SK-N-SH treated with all-trans-retinoic acid at 6 μM for 48 hours (cell line): Measurements from ENCODE around the gene STRA8.

Experiments used
- ATAC-seq: fragments of 200-7000 bp; cut with Tn5 transposase; 3 replicates; pipeline ENCODE4 v1.9.1; 2020; ENCODE audit warnings: mild to moderate bottlenecking, moderate library complexity
- ARNTL ChIP-seq: fragments of 450-650 bp; formaldehyde crosslinking; IDR thresholded peaks from 2 replicates; pipeline ENCODE4 v1.5.0; 2020; ENCODE audit warnings: low read depth, mild to moderate bottlenecking, moderate library complexity, borderline replicate concordance
- BACH2 ChIP-seq: fragments of 250-450 bp; sonication (Bioruptor Pico); IDR thresholded peaks from 2 replicates; pipeline ENCODE4 v1.9.0; 2021; ENCODE audit warnings: mild to moderate bottlenecking, borderline replicate concordance
- CSDC2 ChIP-seq: fragments of 250-450 bp; sonication (Bioruptor Pico); IDR thresholded peaks from 2 replicates; pipeline ENCODE4 v1.5.0; 2020; ENCODE audit warnings: mild to moderate bottlenecking, moderate library complexity
- ESRRG ChIP-seq: fragments of 250-450 bp; sonication (Bioruptor Pico); IDR thresholded peaks from 2 replicates; pipeline ENCODE4 v1.6.1; 2021; ENCODE audit warnings: mild to moderate bottlenecking
- GLIS3 ChIP-seq: fragments of 250-450 bp; sonication (Bioruptor Pico); IDR thresholded peaks from 2 replicates; pipeline ENCODE4 v1.5.0; 2020; ENCODE audit warnings: mild to moderate bottlenecking, moderate library complexity
- OSR1 ChIP-seq: fragments of 250-450 bp; sonication (Bioruptor Pico); IDR thresholded peaks from 2 replicates; pipeline ENCODE4 v1.8.0; 2022; ENCODE audit warnings: moderate library complexity, mild to moderate bottlenecking, inconsistent platforms
- PPARA ChIP-seq: fragments of 250-450 bp; sonication (Bioruptor Pico); IDR thresholded peaks from 2 replicates; pipeline ENCODE4 v1.5.0; 2020; ENCODE audit warnings: mild to moderate bottlenecking, borderline replicate concordance
- RARB ChIP-seq: fragments of 250-450 bp; sonication (Bioruptor Pico); IDR thresholded peaks from 2 replicates; pipeline ENCODE4 v1.8.0; 2021; ENCODE audit warnings: mild to moderate bottlenecking, moderate library complexity
- SNAI2 ChIP-seq: fragments of 250-450 bp; sonication (Bioruptor Pico); IDR thresholded peaks from 2 replicates; pipeline ENCODE4 v1.5.0; 2020; ENCODE audit warnings: mild to moderate bottlenecking, moderate library complexity
- TCF4 ChIP-seq: fragments of 250-450 bp; sonication (Bioruptor Pico); IDR thresholded peaks from 2 replicates; pipeline ENCODE4 v1.8.0; 2021; ENCODE audit warnings: mild to moderate bottlenecking, moderate library complexity, borderline replicate concordance
- TOX ChIP-seq: fragments of 250-450 bp; sonication (Bioruptor Pico); IDR thresholded peaks from 2 replicates; pipeline ENCODE4 v1.8.0; 2021; ENCODE audit warnings: mild to moderate bottlenecking, moderate library complexity, borderline replicate concordance
- ZC3H10 ChIP-seq: fragments of 250-450 bp; sonication (Bioruptor Pico); IDR thresholded peaks from 2 replicates; pipeline ENCODE4 v1.5.1; 2021; ENCODE audit warnings: mild to moderate bottlenecking, moderate library complexity
- ZFP3 ChIP-seq: fragments of 250-450 bp; sonication (Bioruptor Pico); IDR thresholded peaks from 2 replicates; pipeline ENCODE4 v1.5.0; 2020; ENCODE audit warnings: mild to moderate bottlenecking, moderate library complexity
- ZFP30 ChIP-seq: fragments of 450-650 bp; formaldehyde crosslinking; IDR thresholded peaks from 2 replicates; pipeline ENCODE4 v1.5.0; 2022; ENCODE audit warnings: mild to moderate bottlenecking, moderate library complexity
- ZNF565 ChIP-seq: fragments of 450-650 bp; formaldehyde crosslinking; conservative IDR thresholded peaks from 2 replicates; pipeline ENCODE4 v1.5.0; 2020; ENCODE audit warnings: low read depth, mild to moderate bottlenecking, moderate library complexity
- ZNF70 ChIP-seq: fragments of 450-650 bp; formaldehyde crosslinking; IDR thresholded peaks from 2 replicates; pipeline ENCODE4 v1.5.0; 2020; ENCODE audit warnings: mild to moderate bottlenecking, moderate library complexity
- ZNF8 ChIP-seq: fragments of 450-650 bp; formaldehyde crosslinking; IDR thresholded peaks from 2 replicates; pipeline ENCODE4 v1.5.0; 2020; ENCODE audit warnings: mild to moderate bottlenecking, moderate library complexity
- TF ChIP-seq, protein P1 (sequence below): fragments of 250-450 bp; sonication (Bioruptor Pico); IDR thresholded peaks from 2 replicates; pipeline ENCODE4 v1.5.1; 2020; ENCODE audit warnings: low read depth, mild to moderate bottlenecking, moderate library complexity
- TF ChIP-seq, protein P2 (sequence below): fragments of 250-450 bp; sonication (Bioruptor Pico); IDR thresholded peaks from 2 replicates; pipeline ENCODE4 v1.8.0; 2020; ENCODE audit warnings: mild to moderate bottlenecking, moderate library complexity, borderline replicate concordance
- TF ChIP-seq, protein P3 (sequence below): fragments of 250-450 bp; sonication (Bioruptor Pico); IDR thresholded peaks from 2 replicates; pipeline ENCODE4 v1.5.0; 2020; ENCODE audit warnings: mild to moderate bottlenecking, moderate library complexity
- TF ChIP-seq, protein P4 (sequence below): fragments of 250-450 bp; sonication (Bioruptor Pico); IDR thresholded peaks from 2 replicates; pipeline ENCODE4 v1.5.1; 2021; ENCODE audit warnings: mild to moderate bottlenecking, moderate library complexity

The STRA8 gene

DNA sequence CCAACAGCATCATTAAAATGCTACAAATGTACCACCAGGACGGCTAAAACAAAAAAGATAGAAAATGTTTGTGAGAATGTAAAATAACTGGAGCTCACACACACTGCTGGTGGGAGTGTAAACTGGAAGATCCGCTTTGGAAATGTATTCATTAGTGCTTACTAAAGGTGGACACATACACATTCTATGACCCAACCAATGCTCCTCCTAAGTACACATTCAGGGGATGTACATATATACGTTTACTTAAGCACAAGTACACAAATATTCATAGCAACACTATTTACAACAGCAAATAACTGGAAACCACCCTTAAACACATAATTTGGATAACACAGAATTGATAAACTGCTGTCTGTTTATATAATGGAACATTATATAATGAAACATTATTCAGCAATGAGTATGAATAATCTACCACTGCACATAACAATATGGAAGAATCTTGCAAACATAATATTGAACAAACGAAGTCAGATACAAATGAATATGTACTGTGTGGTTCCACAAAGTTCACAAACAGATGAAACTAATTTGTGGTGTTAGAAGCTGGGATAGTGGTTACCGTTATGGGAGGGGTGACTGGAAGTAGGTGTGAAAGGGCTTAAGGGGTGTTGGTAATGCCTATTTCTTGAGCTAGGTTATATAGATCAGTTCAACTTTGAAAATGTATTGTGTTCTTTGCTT lies 52.1 kb downstream of the STRA8 start (continued):
- TF ChIP-seq, protein P1, sequence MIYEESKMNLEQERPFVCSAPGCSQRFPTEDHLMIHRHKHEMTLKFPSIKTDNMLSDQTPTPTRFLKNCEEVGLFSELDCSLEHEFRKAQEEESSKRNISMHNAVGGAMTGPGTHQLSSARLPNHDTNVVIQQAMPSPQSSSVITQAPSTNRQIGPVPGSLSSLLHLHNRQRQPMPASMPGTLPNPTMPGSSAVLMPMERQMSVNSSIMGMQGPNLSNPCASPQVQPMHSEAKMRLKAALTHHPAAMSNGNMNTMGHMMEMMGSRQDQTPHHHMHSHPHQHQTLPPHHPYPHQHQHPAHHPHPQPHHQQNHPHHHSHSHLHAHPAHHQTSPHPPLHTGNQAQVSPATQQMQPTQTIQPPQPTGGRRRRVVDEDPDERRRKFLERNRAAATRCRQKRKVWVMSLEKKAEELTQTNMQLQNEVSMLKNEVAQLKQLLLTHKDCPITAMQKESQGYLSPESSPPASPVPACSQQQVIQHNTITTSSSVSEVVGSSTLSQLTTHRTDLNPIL, result no peak
- no peak for TF ChIP-seq BACH2

DNA sequence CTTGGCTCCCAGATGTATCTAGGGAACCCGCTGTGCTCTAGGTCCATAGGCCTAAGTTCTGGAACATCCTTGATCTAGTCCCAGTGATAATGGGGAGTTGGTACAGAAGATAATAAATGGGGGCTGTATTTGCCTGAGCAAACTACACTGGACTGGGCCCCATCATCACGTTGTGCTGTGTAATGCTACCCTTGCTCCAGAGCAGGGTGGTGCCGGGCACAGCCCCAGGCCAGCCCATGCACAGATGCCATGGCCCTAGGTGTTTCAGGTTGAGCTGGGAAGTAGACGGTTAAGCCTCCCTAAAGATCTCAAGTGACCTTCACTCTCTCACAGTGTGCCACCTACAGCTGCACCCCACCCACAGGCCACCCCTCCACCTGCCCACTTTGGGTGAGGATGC lies 53.2 kb downstream of the STRA8 start:
- no peak for ATAC-seq
- TF ChIP-seq GLIS3 (no peak), ZNF565 (no peak), TCF4 (CRISPR knock-in tag) (no peak), ZNF8 (CRISPR knock-in tag) (no peak), RARB (no peak), OSR1 (CRISPR knock-in tag) (no peak), TOX (CRISPR knock-in tag) (no peak), ARNTL (CRISPR knock-in tag) (no peak), SNAI2 (CRISPR knock-in tag) (no peak)
- TF ChIP-seq, protein P2, sequence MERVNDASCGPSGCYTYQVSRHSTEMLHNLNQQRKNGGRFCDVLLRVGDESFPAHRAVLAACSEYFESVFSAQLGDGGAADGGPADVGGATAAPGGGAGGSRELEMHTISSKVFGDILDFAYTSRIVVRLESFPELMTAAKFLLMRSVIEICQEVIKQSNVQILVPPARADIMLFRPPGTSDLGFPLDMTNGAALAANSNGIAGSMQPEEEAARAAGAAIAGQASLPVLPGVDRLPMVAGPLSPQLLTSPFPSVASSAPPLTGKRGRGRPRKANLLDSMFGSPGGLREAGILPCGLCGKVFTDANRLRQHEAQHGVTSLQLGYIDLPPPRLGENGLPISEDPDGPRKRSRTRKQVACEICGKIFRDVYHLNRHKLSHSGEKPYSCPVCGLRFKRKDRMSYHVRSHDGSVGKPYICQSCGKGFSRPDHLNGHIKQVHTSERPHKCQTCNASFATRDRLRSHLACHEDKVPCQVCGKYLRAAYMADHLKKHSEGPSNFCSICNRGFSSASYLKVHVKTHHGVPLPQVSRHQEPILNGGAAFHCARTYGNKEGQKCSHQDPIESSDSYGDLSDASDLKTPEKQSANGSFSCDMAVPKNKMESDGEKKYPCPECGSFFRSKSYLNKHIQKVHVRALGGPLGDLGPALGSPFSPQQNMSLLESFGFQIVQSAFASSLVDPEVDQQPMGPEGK (CRISPR knock-in tag), result no peak

DNA sequence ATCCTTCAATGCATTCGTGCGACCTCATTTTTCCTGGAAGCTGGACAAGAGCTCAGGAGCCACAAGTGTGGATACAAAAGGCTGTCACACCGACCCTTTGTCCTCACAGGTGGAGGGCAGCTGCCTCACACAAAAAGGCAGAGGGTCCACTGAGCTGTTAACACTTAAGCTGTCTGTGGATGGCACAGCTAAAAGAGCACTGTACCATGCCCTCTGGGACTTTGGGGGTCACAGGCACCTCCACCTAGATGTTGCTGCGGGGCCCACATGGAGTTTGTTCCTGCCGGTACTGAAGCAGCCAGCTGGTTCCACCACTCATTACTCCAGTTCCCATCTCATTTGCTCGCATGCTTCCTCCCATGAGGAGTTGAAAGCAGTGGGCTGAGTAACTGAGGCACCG lies 57.0 kb downstream of the STRA8 start:
- TF ChIP-seq ZNF70 (CRISPR knock-in tag) (no peak), CSDC2 (no peak), RARB (no peak), ESRRG (CRISPR knock-in tag) (no peak), ZFP3 (CRISPR knock-in tag) (no peak), SNAI2 (CRISPR knock-in tag) (no peak), ZFP30 (CRISPR knock-in tag) (no peak), ZNF8 (CRISPR knock-in tag) (no peak)
- ATAC-seq, result no peak

DNA sequence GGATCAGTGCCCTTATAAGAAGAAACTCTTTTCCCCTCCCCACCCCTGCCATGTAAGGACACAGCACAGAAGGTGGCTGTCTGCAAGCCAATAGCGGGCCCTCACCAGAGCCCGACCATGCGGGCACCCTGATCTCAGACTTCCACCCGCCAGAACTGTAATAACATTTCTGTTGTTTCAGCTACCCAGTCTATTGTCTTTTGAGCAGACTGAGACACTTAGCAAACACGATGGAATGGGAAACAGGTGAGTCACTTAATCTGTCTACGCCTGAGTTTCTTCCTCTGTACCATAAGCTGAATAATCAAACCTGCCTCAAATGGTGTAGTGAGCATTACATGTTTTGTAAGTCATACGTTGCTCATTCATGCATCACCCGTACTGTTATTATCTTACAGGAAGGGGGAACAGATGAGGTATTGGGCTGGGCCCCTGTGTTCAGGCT lies 58.2 kb downstream of the STRA8 start:
- ATAC-seq, result no peak; the same call in 2 of the 3 replicates
- TF ChIP-seq TCF4 (CRISPR knock-in tag) (no peak), SNAI2 (CRISPR knock-in tag) (no peak), ZC3H10 (CRISPR knock-in tag) (no peak), PPARA (CRISPR knock-in tag) (no peak), ZNF8 (CRISPR knock-in tag) (no peak), OSR1 (CRISPR knock-in tag) (no peak), ZNF70 (CRISPR knock-in tag) (no peak), ESRRG (CRISPR knock-in tag) (no peak), BACH2 (no peak), ZFP30 (CRISPR knock-in tag) (no peak), ZFP3 (CRISPR knock-in tag) (no peak)
- TF ChIP-seq, protein P2 (CRISPR knock-in tag), result no peak
- TF ChIP-seq, protein P3, sequence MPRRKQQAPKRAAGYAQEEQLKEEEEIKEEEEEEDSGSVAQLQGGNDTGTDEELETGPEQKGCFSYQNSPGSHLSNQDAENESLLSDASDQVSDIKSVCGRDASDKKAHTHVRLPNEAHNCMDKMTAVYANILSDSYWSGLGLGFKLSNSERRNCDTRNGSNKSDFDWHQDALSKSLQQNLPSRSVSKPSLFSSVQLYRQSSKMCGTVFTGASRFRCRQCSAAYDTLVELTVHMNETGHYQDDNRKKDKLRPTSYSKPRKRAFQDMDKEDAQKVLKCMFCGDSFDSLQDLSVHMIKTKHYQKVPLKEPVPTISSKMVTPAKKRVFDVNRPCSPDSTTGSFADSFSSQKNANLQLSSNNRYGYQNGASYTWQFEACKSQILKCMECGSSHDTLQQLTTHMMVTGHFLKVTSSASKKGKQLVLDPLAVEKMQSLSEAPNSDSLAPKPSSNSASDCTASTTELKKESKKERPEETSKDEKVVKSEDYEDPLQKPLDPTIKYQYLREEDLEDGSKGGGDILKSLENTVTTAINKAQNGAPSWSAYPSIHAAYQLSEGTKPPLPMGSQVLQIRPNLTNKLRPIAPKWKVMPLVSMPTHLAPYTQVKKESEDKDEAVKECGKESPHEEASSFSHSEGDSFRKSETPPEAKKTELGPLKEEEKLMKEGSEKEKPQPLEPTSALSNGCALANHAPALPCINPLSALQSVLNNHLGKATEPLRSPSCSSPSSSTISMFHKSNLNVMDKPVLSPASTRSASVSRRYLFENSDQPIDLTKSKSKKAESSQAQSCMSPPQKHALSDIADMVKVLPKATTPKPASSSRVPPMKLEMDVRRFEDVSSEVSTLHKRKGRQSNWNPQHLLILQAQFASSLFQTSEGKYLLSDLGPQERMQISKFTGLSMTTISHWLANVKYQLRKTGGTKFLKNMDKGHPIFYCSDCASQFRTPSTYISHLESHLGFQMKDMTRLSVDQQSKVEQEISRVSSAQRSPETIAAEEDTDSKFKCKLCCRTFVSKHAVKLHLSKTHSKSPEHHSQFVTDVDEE (CRISPR knock-in tag), result no peak
- TF ChIP-seq, protein P4, sequence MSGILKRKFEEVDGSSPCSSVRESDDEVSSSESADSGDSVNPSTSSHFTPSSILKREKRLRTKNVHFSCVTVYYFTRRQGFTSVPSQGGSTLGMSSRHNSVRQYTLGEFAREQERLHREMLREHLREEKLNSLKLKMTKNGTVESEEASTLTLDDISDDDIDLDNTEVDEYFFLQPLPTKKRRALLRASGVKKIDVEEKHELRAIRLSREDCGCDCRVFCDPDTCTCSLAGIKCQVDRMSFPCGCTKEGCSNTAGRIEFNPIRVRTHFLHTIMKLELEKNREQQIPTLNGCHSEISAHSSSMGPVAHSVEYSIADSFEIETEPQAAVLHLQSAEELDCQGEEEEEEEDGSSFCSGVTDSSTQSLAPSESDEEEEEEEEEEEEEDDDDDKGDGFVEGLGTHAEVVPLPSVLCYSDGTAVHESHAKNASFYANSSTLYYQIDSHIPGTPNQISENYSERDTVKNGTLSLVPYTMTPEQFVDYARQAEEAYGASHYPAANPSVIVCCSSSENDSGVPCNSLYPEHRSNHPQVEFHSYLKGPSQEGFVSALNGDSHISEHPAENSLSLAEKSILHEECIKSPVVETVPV (CRISPR knock-in tag), result no peak
